Coronary artery (tissue), 2 donors: ENCODE measurements around the gene CNTD1.
A peak's percentile ranks its signal among the peaks of the same experiment; 100 is the strongest.

Source experiments
- DNase-seq: peaks from one replicate; pipeline ENCODE4 v3.0.0-alpha.2; 2017; ENCODE audit warnings: low spot score
- H3K27ac ChIP-seq, 2 donors: fragments of 200-600 bp; sonication (generic); one replicate each; pipeline ENCODE4 v1.5.1; 2016 to 2019
- H3K4me3 ChIP-seq: fragments of 200-600 bp; sonication (generic); 2 replicates; pipeline ENCODE4 v1.5.1; 2016; ENCODE audit warnings: mild to moderate bottlenecking, moderate library complexity
- TF ChIP-seq, protein P1 (sequence below): fragments of 200-600 bp; sonication (generic); IDR thresholded peaks from one replicate; pipeline ENCODE4 v1.5.1; 2019; ENCODE audit warnings: antibody characterized with exemption

CNTD1 gene

GRCh38 chr17:42780851-42781638 is 17.6 kb upstream of the CNTD1 start:
- Histone ChIP-seq H3K27ac (no peak overlapping the region), H3K4me3 (peak overlapping the region; percentile 66)
- DNase-seq: no peak
- TF ChIP-seq, protein P1, sequence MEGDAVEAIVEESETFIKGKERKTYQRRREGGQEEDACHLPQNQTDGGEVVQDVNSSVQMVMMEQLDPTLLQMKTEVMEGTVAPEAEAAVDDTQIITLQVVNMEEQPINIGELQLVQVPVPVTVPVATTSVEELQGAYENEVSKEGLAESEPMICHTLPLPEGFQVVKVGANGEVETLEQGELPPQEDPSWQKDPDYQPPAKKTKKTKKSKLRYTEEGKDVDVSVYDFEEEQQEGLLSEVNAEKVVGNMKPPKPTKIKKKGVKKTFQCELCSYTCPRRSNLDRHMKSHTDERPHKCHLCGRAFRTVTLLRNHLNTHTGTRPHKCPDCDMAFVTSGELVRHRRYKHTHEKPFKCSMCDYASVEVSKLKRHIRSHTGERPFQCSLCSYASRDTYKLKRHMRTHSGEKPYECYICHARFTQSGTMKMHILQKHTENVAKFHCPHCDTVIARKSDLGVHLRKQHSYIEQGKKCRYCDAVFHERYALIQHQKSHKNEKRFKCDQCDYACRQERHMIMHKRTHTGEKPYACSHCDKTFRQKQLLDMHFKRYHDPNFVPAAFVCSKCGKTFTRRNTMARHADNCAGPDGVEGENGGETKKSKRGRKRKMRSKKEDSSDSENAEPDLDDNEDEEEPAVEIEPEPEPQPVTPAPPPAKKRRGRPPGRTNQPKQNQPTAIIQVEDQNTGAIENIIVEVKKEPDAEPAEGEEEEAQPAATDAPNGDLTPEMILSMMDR: no peak

GRCh38 chr17:42781639-42782165 is 17.0 kb upstream of the CNTD1 start:
- no peak for DNase-seq
- TF ChIP-seq, protein P1: no peak
- no peak overlapping the region for H3K4me3 ChIP-seq
- no peak overlapping the region for H3K27ac ChIP-seq

GRCh38 chr17:42782166-42783061 is 16.2 kb upstream of the CNTD1 start:
- Histone ChIP-seq H3K27ac (no peak overlapping the region), H3K4me3 (no peak overlapping the region)
- TF ChIP-seq, protein P1: no peak
- no peak for DNase-seq

DNA sequence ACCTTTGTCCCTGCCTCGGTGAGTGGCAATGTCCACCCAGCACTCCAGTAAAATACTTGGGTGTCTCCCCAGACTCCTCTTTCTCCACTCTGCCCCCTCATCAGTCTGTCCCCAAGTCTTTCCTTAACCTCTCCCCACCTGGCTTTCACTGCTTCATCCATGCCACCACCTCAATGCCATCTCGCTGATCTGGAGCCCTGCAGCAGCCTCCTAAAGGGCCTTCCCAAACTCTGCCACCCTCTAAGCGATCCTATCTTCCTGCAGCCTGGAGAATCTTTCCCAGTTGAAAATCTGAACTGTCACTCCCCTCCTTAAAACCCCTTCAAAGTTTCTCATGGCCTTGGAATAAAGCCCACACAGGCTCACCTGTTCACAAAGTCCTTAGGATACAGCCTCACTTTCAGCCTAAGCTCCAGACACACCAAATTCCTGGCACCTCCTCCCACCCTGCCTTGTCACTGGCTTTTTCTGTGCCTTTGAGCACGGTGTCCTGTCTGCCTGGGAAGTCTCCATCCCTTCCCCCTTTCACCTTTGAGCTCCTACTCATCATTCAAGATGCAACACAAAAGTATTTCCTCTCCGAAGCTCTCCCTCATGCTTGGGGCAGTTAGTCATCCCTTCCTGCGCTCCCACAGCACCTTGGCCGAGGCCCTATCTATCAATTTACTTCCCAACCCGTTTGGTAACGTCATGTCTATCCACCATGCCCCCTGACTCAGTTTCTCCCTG is 15.4 kb upstream of the CNTD1 start:
- no peak overlapping the region for H3K4me3 ChIP-seq
- no peak for DNase-seq

GRCh38 chr17:42783791-42784138 is 14.9 kb upstream of the CNTD1 start:
- Histone ChIP-seq H3K4me3 (no peak overlapping the region), H3K27ac (no peak overlapping the region)
- TF ChIP-seq, protein P1: no peak
- no peak for DNase-seq

More for the DNA sequence above, 15.4 kb upstream of the CNTD1 start:
- TF ChIP-seq, protein P1: no peak
- H3K27ac ChIP-seq: no peak overlapping the region

GRCh38 chr17:42784409-42784808 is 14.3 kb upstream of the CNTD1 start:
- TF ChIP-seq, protein P1: no peak
- H3K27ac ChIP-seq: no peak overlapping the region
- H3K4me3 ChIP-seq: peak overlapping the region; percentile 28
- no peak for DNase-seq
